GM21737 (cell line): Measurements from ENCODE around the gene SLC43A2.

Experiments
- ATAC-seq: cut with Tn5 transposase; IDR thresholded peaks from one replicate; pipeline ENCODE4 v1.9.1; 2021; ENCODE audit warnings: mild to moderate bottlenecking, moderate library complexity; ENCODE audit not compliant: unreplicated experiment

Gene SLC43A2

DNA sequence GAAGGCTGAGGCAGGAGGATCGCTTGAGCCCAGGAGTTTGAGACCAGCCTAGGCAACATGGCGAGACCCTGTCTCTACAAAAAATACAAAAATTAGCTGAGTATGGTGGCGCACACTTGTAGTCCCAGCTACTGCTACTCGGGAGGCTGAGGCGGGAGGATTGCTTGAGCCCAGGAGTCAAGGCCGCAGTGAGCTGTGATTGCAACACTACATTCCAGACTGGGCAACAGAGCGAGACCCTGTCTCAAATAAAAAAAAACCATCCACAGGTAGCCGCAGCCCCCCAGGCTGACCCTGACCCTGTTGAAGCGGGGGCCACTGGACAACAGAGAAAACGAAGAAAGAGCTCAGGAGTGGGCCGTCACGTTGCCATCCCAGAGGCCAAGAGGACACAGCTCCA lies 4.0 kb downstream of the SLC43A2 start:
- ATAC-seq = no peak

DNA sequence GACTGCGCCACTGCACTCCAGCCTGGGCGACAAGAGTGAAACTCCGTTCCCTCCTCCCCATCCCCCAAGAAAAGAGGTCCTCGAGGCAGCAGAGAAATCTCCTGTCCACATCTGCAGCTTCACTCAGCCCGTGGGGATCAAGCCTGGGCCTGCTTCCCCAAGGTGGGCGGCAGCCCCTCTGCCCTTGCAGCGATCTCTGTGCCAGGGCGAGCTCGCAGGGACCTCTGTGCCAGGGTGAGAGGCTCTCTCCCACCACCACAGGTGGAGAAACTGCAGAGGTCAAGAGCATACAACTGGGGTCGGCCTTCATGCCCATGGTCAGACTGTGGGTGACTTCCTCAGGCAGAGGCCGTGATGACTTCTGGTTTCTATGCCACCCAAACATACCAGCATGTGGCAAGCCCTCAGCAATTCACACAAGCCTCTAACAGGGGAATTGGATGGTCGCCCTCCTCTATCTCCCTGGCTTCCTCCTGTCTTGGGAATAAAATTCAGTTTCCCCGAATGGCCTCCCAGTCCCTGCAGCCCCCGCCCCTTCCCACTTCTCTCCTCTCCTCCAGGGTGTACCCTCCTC lies 5.5 kb downstream of the SLC43A2 start:
- no peak for ATAC-seq

GRCh38 chr17:1621273-1621954 lies 7.2 kb downstream of the SLC43A2 start:
- ATAC-seq = no peak

GRCh38 chr17:1620486-1620885 lies 8.1 kb downstream of the SLC43A2 start:
- no peak for ATAC-seq

DNA sequence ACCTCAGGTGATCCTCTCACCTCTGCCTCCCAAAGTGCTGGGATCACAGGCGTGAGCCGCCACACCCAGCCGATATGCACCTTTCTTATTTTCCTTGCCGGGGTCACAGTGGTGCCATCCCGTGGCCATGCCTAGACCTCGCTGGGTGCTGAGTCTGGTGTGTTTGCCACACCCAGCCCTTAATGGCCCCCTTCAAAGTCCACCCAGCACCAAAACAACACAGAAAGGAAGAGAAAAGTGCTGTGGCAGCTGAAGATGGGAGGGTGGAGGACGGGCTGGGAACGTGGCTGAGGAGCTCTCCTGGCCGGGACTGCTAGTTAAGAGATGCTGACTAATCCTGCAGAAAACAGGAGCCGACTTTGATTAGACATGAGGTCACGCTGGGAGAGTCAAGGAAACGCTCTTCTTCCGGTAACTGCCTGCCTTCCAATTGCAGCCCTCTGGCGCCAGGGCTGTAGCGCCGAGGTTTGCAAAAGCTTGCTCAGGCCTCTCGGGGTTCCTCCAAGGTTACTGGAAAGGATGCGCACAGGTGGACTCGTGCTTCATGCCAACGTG lies 10.9 kb downstream of the SLC43A2 start:
- ATAC-seq = no peak

DNA sequence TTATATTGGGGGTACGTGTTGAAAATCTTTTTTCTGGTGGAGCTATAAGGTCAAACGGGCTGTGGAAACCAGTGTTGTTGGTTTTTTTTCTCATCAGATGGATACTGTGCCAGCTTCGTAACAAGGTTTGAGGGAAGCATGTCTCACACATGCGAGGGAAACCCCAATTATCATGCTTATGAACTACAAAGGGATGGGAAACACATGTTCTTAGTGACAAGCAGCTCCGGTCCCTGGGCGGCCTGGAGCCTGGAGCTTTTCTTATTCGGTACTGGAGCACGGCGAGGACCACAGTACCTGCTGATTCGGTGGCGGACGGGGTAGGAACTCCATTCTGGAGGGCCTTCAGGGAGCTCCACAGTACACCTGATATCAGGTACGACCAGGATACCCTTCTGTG lies 12.5 kb downstream of the SLC43A2 start:
- ATAC-seq = no peak

- ATAC-seq = no peak
Measured at GRCh38 chr17:1612400-1612799, 16.2 kb downstream of the SLC43A2 start.

DNA sequence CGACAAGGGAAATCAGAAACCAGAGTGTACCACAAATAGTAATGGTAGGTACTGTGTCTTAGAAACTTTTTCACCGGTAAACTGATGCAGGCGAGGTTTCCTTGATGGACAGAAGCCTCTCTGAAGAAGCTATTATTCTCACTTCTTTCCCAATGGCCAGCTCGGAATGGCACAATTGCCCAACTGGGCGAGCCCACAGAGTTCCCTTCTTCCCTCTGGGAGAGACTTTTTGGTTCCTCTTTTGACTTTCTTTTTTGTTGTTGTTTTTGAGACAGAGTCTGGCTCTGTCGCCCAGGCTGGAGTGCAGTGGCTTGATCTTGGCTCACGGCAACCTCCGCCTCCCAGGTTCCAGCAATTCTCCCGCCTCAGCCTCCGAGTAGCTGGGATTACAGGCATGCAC lies 16.9 kb downstream of the SLC43A2 start:
- ATAC-seq = no peak

- no peak for ATAC-seq
Measured at GRCh38 chr17:1608676-1609075, 20.0 kb downstream of the SLC43A2 start.

- no peak for ATAC-seq
Measured at GRCh38 chr17:1607971-1608320, 20.7 kb downstream of the SLC43A2 start.

DNA sequence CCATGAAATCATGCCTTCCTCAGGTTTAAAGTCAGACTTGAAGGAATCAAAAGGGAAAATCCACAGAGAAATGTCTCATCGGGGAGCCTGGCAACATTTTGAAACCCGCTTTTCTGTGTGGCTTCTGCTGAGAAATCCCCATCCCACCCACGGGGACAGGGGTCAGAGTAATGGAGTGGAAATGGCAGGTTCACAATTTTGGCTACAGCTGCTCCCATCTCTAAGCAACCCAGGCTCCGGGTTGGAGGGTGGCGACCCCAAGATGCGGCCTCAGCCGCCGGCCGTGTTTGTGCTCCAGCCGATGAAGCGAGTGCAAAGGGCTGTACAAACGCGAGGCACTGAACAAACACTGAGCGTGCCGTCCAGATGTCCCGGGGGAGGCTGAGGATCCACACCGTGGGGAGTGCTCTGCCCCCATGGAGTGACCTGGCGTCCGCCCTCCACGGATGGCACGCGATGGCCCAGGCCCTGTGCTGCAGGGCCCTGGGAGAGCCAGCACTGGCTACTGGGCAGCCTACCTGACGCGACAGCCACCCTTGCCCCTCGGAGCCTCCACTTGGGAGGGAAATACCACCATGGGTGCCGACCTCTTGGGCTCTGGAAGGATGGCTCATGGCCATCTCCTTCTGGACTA lies 22.2 kb downstream of the SLC43A2 start:
- no peak for ATAC-seq

GRCh38 chr17:1605681-1606351 lies 22.8 kb downstream of the SLC43A2 start:
- no peak for ATAC-seq

DNA sequence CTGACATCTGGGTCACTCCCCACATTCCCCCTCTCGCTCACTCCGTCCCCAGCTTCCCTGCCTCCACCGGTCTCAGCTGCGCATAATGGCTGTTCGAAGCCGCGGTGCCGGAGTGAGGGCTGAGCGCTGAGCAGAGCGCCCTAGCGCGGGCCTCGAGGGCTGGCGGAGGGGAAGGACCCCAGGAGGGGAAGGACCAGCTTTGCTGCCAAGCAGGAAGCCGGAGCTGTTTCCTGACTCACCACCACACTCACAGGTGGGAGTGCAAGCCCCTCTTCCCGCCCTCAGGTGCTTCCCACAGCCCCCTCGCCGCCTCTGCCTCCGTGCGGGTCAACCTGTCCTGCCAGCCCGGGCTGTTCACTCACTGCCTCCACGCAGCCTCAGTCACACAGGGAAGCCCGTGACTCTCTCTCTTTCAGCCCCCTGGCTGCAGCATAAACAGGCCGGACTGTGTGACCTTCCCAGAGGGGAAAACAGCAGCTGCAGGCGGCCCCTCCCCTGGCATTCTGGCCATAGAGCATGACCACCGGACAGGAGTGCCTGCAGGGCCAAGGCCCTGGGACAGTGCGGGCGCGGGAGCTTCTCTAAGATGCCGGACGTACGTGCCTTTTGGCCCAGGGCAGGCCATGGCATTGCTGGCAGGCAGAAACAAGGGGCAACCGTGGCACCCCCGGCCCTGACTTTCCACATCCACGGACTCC lies 23.7 kb downstream of the SLC43A2 start:
- ATAC-seq = no peak

- no peak for ATAC-seq
Measured at GRCh38 chr17:1601571-1601970, 27.1 kb downstream of the SLC43A2 start.

- ATAC-seq = no peak
Measured at GRCh38 chr17:1598399-1599095, 30.1 kb downstream of the SLC43A2 start.

DNA sequence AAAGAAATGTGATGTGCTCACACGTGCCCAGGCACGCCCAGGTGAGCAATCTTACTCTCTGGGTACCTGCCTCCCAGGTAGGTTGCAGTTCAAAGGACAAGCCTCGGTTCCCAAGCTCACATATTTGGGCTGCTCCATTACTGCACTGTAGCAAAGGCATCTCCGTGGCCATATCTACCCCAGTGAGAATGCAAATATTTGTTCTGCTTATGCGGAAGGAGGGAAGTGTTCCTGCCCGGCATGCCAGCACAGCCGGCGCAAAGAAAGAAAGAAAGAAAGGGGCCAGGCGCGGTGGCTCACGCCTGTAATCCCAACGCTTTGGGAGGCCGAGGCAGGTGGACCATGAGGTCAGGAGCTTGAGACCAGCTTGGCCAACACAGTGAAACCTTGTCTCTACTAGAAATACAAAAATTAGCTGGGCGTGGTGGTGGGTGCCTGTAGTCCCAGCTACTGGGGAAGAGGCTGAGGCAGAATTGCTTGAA lies 30.7 kb downstream of the SLC43A2 start:
- ATAC-seq = no peak

DNA sequence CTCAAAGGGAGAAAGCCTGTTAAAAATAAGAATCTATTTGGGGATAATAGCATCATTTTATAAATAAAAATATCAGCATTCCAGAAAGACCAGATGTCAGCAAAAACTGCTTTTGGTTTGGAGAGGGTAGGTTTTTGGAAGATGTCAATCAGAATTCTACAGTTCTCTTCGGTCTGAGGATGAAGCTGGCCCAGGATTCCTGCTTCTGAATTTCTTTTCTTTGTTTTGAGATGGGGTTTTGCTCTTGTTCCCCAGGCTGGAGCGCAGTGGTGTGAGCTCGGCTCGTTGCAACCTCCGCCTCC lies 35.1 kb downstream of the SLC43A2 start:
- ATAC-seq = no peak

- ATAC-seq = peak; percentile 66
Measured at GRCh38 chr17:1592751-1593629, 35.6 kb downstream of the SLC43A2 start.

GRCh38 chr17:1591474-1592090 lies 37.1 kb downstream of the SLC43A2 start:
- no peak for ATAC-seq
